IMR-90 (cell line): ENCODE results near the gene TBC1D22A.

Source experiments
- ELK1 ChIP-seq: fragments of 150-350 bp; IDR thresholded peaks from 2 replicates; pipeline ENCODE4 v1.6.1; 2016; ENCODE audit warnings: low read depth, mild to moderate bottlenecking, low read length, moderate library complexity, borderline replicate concordance
- POLR2A ChIP-seq: IDR thresholded peaks from 2 replicates; pipeline ENCODE4 v1.6.1; 2012; ENCODE audit warnings: mild to moderate bottlenecking, low read depth, low read length
- RAD21 ChIP-seq: IDR thresholded peaks from 2 replicates; pipeline ENCODE4 v1.6.1; 2012; ENCODE audit warnings: low read length, improper control_type of control experiment
- RCOR1 ChIP-seq: IDR thresholded peaks from 2 replicates; pipeline ENCODE4 v1.6.1; 2012; ENCODE audit warnings: mild to moderate bottlenecking, low read length, improper control_type of control experiment; ENCODE audit not compliant: insufficient replicate concordance
- SMC3 ChIP-seq: fragments of 150-350 bp; IDR thresholded peaks from 2 replicates; pipeline ENCODE4 v1.6.1; 2016; ENCODE audit warnings: low read depth, mild to moderate bottlenecking, antibody characterized with exemption, low read length, moderate library complexity
- USF2 ChIP-seq: fragments of 150-350 bp; IDR thresholded peaks from 2 replicates; pipeline ENCODE4 v1.6.1; 2017; ENCODE audit warnings: mild to moderate bottlenecking, antibody characterized with exemption, low read length, low read depth
- TF ChIP-seq, protein P1 (sequence below): conservative IDR thresholded peaks from 2 replicates; pipeline ENCODE4 v1.5.1; 2012; ENCODE audit warnings: mild to moderate bottlenecking, low read depth, low read length, improper control_type of control experiment

DNA sequence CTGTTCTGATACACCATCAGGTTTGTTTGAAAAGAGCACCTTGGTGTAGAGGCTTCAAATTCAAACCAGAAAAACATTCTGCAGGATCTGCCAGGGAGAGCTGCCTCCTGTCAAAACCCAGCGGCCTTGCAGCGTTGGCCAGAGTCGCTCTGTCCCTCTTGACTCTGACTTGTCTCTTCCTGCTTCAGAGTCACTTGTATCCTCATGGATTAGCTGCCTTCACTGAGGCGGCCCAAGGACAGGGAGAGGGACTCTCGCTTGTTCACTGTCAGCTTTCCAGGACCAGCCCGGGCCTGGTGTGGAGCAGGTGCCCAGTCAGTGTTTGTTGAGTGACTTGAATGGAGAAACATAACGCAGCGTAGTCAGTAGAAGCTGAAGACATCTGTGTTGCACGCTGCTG, 18.0 kb downstream of the TBC1D22A start:
- TF ChIP-seq ELK1 (no peak), SMC3 (no peak), RAD21 (no peak), USF2 (no peak), RCOR1 (no peak), POLR2A (no peak)
- TF ChIP-seq, protein P1, sequence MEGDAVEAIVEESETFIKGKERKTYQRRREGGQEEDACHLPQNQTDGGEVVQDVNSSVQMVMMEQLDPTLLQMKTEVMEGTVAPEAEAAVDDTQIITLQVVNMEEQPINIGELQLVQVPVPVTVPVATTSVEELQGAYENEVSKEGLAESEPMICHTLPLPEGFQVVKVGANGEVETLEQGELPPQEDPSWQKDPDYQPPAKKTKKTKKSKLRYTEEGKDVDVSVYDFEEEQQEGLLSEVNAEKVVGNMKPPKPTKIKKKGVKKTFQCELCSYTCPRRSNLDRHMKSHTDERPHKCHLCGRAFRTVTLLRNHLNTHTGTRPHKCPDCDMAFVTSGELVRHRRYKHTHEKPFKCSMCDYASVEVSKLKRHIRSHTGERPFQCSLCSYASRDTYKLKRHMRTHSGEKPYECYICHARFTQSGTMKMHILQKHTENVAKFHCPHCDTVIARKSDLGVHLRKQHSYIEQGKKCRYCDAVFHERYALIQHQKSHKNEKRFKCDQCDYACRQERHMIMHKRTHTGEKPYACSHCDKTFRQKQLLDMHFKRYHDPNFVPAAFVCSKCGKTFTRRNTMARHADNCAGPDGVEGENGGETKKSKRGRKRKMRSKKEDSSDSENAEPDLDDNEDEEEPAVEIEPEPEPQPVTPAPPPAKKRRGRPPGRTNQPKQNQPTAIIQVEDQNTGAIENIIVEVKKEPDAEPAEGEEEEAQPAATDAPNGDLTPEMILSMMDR = no peak
